ENCODE results near the gene SERINC2.
A peak's percentile ranks its signal among the peaks of the same experiment; 100 is the strongest.
"Not testable (repeated sequence)": the region's sequence is repeated elsewhere in the genome, so short reads cannot be mapped to it uniquely, and the experiment has no call there.

The SERINC2 gene

DNA sequence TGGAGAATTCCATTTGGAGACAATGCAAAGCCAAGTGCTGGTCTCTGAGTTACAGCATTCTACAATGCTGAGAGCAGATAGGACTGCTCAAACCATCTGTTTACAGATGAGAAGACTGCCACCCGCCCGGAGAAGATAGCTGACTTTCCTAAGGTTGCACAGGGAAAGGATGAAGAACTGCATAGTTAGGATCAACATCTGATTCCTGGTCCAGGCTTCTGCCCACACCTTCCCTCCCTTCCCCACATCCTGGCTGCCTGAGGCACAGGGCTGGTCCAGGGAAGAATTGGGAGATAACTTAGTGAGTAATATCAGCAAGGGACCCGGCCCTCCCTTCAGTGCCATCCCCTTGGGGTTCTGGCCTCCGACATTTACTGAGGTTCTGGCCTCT, 2.0 kb downstream of the SERINC2 start:
- DNase-seq (ENCODE audit: low read depth) = no peak

DNA sequence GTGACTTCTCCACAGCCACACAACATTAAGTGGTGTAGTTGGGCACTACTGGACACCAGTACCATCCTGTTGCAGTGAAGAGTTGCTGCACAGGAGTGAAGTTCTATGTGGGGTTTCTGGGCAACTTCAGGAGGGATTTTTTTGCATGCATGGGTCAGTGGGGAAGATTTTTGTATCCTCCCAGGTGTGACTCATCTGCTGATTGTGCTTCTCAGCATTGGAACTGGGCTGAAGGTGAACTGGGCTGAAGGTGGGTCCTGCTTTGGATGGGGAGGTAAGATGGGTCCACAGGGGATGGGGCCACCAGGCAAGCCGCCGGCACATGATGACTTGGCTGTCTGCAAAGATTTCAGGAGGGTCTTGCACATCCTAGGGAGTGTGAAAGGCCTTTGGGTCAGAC, 2.6 kb downstream of the SERINC2 start:
- no peak for DNase-seq (ENCODE audit: low read depth)

DNA sequence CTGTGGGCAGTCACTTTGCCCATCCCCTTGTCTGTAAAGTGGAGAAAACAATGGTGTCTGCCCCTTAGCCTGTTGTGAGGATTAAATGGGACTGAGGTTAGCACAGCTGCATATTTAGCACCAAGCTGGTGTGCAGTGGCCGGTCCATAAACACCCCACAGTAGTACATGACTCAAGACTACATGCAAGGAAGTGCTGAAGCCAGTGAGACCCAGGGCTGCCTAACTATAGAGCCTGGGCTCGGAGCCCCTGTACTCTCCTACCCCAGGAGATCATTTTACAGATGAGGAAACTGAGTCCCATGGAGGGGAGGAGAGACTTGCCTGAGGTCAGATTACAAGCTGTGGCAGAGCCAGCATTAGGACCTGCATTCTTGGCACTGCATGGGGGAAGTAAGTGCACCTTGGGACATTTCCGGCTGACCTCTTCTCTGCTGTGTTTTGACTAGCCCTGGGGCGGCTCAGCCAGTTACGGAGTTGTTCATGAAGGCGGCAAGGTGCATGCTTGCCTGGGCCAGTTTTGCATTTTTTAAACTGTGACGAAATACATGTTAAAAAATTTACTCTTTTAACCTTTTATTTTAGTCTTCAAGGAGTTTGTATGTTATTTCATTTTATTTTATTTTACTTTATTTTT, 3.2 kb downstream of the SERINC2 start:
- no peak for DNase-seq (ENCODE audit: low read depth)

DNA sequence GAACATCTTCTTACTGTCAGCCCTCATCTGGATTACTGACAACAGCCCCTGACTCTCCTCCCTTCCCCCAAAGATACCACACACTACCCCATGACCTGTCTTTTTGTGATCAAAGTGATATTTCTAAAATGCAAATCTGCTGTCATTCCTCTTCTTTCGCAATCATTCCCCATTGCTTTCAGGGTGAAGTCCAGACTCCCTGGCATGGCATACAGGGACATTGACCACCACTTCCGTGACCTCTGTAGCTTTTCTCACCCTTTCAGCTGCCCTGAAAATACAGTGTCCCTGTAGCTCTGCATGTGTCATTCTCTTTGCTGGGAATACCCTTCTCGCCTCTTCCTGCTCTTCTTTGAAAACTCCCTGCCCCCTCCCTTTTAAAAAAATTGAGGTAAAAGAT, 4.1 kb downstream of the SERINC2 start:
- DNase-seq (ENCODE audit: low read depth) = no peak

DNA sequence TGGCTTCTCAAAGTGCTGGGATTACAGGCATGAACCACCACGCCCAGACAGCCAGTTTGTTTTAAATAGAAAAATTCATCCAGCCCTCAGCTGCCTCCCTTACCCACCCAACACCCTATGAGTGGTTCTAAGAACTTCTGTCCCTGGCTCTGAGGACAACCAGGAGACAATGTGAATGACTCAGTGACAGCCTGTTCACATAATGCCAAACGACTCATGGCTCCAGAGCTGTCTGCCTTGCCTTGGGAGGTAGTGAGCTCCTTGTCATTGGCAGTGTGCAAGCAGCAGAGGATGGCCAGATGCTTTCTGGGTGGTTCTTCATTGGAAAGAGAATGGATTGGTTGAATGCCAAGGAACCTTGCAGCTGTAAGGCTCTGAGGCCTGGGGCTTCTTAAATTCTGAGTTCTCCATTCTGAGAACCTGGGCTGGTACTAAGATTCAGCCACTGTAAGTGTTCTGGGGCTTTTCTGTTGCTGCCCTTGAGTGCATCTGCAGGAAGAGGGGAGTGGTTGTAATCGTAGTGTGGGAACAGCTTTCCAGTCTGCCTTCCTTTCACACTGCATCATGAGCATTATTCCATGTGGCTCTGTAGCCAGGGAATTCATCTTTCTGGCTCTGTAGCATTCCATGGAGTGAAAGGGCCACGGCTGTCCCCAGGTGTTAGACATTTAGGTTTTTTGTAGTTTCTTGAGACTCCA, 5.8 kb downstream of the SERINC2 start:
- no peak for DNase-seq (ENCODE audit: low read depth)

DNA sequence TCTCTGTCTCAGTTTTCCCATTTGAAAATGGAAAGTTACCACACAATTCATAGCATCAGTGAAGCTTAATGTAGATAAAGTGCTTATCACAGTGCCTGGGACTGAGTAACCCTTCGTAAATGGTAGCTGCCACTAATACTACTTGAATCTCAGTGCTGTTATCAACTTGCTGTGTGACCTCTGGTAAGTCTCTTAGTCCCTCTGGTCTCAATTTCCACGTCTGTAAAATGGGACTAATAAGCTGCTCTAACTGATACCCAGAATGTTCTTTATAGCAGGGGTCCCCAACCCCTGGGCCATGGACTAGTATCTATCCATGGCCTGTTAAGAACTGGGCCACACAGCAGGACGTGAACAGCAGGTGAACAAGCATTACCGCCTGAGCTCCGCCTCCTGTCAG, 7.7 kb downstream of the SERINC2 start:
- no peak for DNase-seq (ENCODE audit: low read depth)

DNA sequence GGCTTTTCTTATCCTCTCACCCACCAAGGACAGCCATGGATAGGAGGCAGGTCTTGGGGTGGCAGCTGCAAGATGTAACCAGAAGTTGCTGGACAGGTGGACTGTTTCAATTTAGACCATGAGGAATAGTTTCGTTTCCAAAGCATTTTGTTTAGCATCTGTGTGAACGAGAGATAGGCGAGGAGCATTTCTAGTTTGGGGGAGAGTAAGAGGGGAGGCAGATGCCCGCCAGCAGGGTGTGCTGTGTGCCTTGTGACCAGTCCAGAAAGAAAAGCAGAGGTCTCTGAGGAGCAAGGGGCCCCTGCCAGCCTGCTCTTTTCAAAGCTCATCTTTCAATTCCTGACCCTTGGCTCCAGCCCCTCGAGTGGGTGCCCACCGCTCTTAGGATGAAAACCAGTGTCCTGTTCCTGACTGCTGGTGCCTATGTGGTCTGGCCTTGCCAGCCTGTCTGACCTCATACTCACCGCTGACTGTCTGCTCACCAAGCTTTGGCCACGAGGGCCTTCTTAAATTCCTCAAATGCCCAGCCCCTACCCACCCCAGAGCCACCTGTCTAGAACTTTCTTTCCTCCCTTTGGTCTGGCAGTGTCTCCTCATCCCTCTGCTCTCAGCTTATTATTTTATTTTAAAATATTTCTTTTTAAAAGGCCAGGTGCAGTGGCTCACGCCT, 8.5 kb downstream of the SERINC2 start:
- DNase-seq (ENCODE audit: low read depth) = no peak

DNA sequence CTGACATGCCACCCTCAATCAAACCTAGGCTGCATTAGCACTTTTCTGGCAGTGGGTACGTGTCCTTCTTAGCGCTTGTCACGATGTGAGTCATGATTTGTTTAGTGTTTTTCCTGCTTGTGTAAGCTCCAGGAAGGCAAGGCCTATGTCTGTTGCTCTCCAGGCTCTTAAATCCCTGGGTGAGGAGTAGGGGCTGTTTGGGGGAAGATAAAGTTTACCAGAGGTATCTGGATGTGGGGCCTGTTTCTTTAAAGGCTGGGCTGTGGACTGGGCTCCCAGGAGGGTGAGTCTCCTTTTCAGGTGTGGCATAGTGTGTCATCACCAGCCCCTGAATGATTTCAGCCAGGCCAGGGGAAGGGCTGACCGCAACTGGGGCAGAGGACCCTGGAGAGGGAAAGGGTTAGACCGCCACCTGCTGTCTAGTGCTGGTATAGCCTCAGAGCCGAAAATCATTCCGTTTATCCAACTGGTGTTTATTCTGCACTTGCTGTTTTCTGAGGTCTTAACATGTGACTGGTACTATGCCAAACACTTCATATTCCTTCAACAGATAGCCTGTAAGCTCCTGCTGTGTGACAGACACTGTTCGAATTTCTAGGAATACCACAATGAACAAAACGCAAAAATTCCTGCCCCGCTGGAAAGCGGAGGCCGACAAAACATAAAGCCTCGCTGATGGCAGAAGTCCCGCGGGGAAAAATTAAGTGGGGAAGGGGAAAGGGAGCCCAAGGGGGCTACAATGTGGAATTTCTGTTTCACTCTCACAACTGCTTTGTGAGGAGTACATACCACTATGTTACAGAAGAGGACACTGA, 9.7 kb downstream of the SERINC2 start:
- DNase-seq (ENCODE audit: low read depth) = peak; percentile 60

DNA sequence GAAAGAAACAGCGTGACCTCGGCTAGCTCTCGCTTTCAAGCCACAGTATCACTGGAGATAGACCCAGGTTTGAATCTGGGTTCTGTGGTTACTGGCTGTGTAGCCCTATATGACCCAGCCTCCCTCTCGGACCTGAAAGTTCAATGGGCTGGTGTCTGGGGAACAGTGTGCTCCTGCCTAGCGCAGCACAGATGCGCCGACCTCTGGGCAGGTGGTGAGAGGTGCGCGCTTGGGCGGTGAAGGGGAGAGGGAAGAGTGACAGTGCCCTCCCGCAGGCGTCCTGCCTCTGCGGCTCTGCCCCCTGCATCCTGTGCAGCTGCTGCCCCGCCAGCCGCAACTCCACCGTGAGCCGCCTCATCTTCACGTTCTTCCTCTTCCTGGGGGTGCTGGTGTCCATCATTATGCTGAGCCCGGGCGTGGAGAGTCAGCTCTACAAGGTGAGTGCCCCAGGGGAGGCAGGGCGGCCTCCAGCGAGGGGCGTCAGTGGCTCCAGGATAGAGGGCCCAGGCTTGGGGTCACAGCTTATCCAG, 10.5 kb downstream of the SERINC2 start:
- DNase-seq (ENCODE audit: low read depth) = no peak

DNA sequence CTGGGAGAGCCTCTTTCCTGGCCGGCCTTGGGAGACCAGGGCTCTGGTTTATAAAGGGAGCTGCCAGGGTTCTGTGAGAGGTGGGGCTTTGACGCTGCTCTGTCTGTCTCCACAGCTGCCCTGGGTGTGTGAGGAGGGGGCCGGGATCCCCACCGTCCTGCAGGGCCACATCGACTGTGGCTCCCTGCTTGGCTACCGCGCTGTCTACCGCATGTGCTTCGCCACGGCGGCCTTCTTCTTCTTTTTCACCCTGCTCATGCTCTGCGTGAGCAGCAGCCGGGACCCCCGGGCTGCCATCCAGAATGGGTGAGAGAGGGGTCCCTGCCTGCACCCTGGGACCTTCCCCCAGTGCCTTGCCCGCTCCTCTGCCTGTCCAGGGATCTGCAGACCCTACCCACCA, 11.6 kb downstream of the SERINC2 start:
- no peak for DNase-seq (ENCODE audit: low read depth)

DNA sequence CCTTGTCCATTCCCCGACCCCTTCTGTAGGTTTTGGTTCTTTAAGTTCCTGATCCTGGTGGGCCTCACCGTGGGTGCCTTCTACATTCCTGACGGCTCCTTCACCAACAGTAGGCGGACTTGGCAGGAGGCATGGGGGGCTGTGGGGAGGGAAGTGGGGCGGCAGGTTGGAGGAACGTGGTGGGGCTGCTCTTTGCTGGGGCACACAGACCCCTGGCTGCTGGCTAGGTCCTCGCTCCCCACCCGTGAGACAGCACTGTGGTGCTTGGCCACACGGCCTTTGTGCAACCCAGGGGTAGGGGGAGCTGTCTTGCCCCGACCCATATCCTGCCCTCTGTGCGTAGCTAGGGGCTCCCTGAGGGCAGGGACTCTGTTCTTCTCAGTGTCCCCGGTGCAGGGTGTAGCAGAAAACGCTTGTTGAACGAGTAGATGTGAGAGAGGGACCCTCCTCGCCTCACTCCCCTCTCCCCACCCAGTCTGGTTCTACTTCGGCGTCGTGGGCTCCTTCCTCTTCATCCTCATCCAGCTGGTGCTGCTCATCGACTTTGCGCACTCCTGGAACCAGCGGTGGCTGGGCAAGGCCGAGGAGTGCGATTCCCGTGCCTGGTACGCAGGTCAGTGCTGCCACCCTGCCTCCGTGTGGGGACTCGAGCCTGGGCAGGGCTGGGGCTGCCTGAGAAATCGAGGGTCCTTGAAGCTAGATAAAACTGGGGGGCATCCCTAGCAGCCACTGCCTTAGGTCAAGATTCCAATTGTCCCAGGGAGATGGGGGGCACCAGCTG, 12.5 kb downstream of the SERINC2 start:
- no peak for DNase-seq (ENCODE audit: low read depth)

DNA sequence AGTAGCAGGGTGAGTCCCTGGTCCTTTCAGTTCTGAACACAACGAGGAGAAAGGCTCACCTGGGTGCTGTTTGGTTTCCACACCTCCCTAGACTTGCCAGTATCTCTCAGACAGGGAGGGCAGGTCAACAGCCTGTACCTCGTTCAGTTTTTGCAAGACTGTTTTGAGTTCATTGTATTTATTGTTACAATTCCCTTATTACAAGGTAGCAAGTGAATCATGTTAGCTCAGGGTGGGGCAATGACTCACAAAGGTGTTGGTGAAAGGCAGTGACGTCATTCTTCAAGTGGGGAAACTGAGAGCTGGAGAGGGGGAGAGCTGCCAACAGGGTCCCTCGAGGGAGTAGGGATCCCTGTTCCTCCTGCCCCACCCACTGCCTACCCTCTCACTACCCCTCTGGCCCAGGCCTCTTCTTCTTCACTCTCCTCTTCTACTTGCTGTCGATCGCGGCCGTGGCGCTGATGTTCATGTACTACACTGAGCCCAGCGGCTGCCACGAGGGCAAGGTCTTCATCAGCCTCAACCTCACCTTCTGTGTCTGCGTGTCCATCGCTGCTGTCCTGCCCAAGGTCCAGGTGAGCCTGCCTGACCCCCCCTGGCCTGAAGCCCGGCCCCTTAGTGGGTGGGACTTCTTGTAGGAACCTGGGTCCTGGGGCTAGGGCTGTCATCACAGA, 13.4 kb downstream of the SERINC2 start:
- no peak for DNase-seq (ENCODE audit: low read depth)

DNA sequence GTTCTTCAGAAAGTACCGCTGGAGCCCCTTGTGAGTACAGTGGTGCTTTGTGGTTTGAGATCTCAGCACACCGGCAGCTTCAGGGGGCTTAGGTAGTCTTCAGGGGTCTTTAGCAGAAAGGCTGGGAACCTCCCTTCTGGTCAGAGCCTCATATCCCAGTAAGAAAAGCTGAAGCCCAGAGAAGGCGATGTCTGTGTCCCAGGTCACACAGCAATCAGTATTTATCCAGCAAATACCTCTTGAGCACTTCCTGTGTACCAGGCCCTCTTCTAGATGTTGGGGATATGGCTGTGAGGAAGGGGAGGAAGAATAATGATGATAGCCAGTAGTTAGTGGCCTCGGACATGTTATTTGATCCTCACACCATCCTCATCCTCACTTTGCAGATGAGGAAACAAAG, 14.3 kb downstream of the SERINC2 start:
- no peak for DNase-seq (ENCODE audit: low read depth)

DNA sequence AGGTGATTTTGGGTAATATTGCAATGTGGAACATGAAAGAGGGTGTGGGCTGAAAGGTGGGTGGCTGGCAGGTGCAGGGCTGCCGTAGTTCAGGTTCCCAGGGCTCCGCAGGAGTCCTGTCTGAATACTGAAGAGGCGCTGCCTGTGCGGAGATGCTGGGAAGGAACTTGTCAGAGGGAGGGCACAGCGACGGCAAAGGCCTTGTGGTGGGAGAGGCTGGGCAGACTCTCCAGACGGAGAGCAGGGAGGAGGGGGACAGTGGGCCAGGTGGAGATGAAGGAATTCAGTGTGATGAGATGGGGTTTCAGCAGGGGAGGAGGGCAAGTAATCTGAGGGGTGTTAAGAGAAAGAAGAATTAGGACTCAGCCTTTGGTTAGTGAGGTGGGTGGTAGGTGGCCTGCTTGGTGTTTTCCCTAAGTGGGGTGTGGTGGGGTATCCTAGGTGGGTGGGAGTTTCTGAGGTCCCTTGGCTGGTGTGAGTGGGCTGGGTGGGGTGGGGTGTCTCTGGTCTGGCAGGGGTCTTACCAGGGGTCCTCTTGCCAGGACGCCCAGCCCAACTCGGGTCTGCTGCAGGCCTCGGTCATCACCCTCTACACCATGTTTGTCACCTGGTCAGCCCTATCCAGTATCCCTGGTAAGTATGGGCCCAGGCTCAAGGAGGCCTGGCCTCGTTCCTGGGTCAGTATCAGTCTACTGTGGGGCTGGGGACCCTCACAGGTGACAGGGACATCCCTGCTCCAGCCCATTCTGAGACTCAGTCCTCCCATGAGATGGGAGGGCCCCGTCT, 15.6 kb downstream of the SERINC2 start:
- DNase-seq (ENCODE audit: low read depth) = no peak

DNA sequence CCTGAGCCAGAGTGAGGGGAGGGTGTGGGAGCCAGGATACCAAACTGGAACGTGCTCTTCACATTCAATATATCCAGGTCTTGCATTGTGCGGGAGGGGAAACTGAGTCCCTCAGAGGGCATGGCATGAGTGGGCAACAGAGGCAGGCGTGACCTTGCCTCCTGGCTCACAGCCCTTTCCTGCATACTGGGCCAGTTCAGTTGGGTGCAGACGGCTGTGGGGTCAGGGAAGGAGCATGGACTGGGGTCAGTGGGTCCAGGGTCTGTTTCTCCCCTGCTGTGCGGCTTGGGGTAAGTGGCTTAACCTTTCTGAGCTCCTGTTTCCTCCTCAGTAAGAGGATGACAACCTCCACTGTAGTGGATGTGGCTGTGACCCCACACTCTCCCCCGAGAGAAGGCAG, 16.6 kb downstream of the SERINC2 start:
- no peak for DNase-seq (ENCODE audit: low read depth)

DNA sequence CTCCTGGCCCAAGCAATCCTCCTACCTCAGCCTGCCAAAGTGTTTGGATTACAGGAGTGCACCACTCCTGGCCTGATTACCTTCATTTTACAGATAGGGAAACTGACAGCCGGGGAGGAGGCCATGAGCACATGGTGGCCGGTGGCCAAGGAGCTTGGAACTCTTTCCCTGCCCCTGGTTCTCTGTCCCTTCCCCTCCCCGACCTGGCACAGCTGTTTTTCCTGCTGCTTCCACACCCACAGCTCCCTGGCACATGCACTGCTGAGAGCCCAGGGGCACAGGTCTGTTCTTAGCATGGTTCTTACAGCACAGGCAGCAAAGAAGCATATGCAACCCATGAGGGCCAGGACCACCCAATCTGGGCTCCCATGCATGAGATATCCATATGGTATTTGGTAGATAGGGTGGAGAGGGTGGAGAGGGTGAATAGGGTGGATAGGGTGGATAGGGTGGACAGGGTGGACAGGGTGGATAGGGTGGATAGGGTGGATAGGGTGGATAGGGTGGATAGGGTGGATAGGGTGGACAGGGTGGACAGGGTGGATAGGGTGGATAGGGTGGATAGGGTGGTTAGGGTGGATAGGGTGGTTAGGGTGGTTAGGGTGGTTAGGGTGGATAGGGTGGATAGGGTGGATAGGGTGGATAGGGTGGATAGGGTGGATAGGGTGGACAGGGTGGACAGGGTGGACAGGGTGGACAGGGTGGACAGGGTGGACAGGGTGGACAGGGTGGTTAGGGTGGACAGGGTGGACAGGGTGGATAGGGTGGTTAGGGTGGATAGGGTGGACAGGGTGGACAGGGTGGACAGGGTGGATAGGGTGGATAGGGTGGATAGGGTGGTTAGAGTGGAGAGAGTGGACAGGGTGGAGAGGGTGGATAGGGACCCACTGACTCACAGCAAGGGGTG, 18.6 kb downstream of the SERINC2 start:
- DNase-seq (ENCODE audit: low read depth) = not testable (repeated sequence)

DNA sequence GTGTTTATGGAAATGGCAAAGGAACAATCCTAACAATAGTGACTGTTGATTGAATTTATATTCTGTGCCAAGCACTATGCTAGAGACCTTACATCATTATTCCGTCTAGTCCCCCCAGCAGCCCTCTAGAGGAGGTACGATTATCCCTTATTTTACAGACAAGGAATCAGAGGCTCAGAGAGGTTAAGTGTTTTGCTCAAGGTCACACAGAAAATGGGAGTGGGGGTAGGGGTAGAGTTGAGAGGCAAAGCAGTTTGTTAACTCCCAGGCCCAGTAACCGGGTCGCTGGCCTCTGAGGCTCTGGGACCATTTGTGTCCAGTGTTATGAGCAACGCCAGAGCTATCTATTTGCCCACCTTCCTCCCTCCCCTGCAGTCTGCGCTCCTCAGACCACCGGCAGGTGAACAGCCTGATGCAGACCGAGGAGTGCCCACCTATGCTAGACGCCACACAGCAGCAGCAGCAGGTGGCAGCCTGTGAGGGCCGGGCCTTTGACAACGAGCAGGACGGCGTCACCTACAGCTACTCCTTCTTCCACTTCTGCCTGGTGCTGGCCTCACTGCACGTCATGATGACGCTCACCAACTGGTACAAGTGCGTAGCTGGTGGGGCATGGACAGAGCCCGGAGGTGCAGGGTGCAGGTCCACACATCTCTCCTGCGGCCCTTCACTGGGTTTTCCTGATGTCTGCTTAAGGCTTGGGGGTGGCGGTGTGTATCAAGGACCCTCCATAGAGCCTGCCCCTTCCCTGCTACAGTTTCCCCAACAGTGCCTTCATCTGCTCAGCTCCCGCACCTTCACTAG, 19.8 kb downstream of the SERINC2 start:
- DNase-seq (ENCODE audit: low read depth) = no peak

DNA sequence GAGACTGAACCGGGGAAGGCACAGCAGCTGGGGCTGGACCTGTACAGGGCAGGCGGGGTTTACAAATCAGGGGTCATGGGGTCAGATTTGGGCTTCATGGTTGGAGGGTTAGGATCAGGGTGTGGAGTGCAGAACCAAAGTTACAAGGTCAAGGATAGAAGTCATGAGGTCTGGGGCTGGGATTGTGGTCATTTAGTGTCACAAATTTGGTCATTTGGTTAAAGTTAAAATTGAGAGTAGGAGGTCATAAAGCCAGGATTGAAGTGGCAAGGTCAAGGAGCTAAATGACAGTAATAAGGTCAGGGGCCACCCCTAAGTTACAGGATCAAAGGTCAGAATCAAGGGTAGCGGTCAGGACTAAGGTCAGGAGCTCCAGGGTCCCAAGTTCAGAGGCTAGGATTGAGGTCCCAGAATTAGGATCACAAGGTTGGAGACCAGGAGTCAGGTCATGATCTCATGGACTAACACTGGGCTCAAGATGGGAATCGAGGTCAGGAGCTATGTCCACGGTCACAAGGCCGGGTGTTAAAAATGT, 20.4 kb downstream of the SERINC2 start:
- DNase-seq (ENCODE audit: low read depth) = no peak

Measured in GM04503 (cell line).